Hepatocyte (in vitro differentiated cells): ENCODE results near the gene DEGS2. TPM values are rescaled to one million over a fixed set of nuclear protein-coding genes. Genes with fewer than 3 reads are reported as not detected.

Source experiments
- DNase-seq: peaks from one replicate; pipeline ENCODE4 v3.0.0-alpha.2; 2016; ENCODE audit warnings: low spot score
- H2AFZ ChIP-seq: fragments of 200-600 bp; sonication (generic); 2 replicates; pipeline ENCODE4 v1.6.0; 2016; ENCODE audit warnings: antibody characterized with exemption, mild to moderate bottlenecking
- H3K27ac ChIP-seq: fragments of 200-600 bp; sonication (generic); 2 replicates; pipeline ENCODE4 v1.5.1; 2016; ENCODE audit warnings: mild to moderate bottlenecking
- H3K27me3 ChIP-seq: fragments of 200-600 bp; sonication (generic); 2 replicates; pipeline ENCODE4 v1.6.1; 2016
- H3K36me3 ChIP-seq: fragments of 200-600 bp; sonication (generic); replicated peaks from 2 replicates; pipeline ENCODE4 v1.5.1; 2016; ENCODE audit warnings: low read depth; ENCODE audit not compliant: insufficient read depth
- H3K4me1 ChIP-seq: fragments of 200-600 bp; sonication (generic); 2 replicates; pipeline ENCODE4 v1.5.1; 2016; ENCODE audit warnings: mild to moderate bottlenecking, moderate library complexity; ENCODE audit not compliant: insufficient read depth
- H3K4me2 ChIP-seq: fragments of 200-600 bp; sonication (generic); 2 replicates; pipeline ENCODE4 v1.6.0; 2016
- H3K4me3 ChIP-seq: fragments of 200-600 bp; sonication (generic); 2 replicates; pipeline ENCODE4 v1.5.1; 2016; ENCODE audit warnings: mild to moderate bottlenecking
- H3K79me2 ChIP-seq: fragments of 200-600 bp; sonication (generic); 2 replicates; pipeline ENCODE4 v1.6.0; 2017; ENCODE audit warnings: mild to moderate bottlenecking
- H3K9me2 ChIP-seq: fragments of 200-600 bp; sonication (generic); replicated peaks from 2 replicates; pipeline ENCODE4 v1.6.0; 2017; ENCODE audit warnings: mild to moderate bottlenecking; ENCODE audit not compliant: insufficient read depth
- H3K9me3 ChIP-seq: fragments of 200-600 bp; sonication (generic); 2 replicates; pipeline ENCODE4 v1.5.1; 2016; ENCODE audit warnings: low read depth, mild to moderate bottlenecking
- H4K20me1 ChIP-seq: fragments of 200-600 bp; sonication (generic); 2 replicates; pipeline ENCODE4 v1.6.0; 2016; ENCODE audit warnings: mild to moderate bottlenecking; ENCODE audit not compliant: insufficient read depth, poor library complexity, severe bottlenecking
- EZH2 ChIP-seq: fragments of 200-600 bp; sonication (generic); IDR thresholded peaks from 2 replicates; pipeline ENCODE4 v1.6.1; 2016; ENCODE audit warnings: antibody characterized with exemption, mild to moderate bottlenecking, borderline replicate concordance
- EZH2phosphoT487 ChIP-seq: fragments of 200-600 bp; sonication (generic); IDR thresholded peaks from one replicate; pipeline ENCODE4 v1.6.1; 2018; ENCODE audit warnings: antibody characterized with exemption, mild to moderate bottlenecking, low read depth, moderate library complexity; ENCODE audit not compliant: unreplicated experiment, severe bottlenecking
- WGBS: methylation state at CpG from one replicate; pipeline ENCODE4 v1.1.6; 2016; ENCODE audit warnings: low lambda C conversion rate; ENCODE audit errors: missing lambda C conversion rate; 5-methylcytosine and 5-hydroxymethylcytosine counted together
- polyA plus RNA-seq: library from polyadenylated mRNA; unstranded; fragments of >200 nt; fragmentation: Nextera tagmentation; extraction: Ambion mirVana; gene quantifications from 2 replicates; pipeline ENCODE4 v1.2.1, GENCODE V29; 2016
- total RNA-seq: library from RNA; depleted of rRNA; stranded (reverse); fragments of >200 nt; gene quantifications from 2 replicates; pipeline ENCODE4 v1.2.3, GENCODE V29; 2014
- TF ChIP-seq, protein P1 (sequence below): fragments of 200-600 bp; sonication (generic); IDR thresholded peaks from 2 replicates; pipeline ENCODE4 v1.5.1; 2016; ENCODE audit warnings: antibody characterized with exemption, mild to moderate bottlenecking; ENCODE audit not compliant: poor library complexity

DEGS2 gene
- total and polyA plus RNA-seq, 2 experiments from 2014 or later = 5.3 to 7.7 TPM

GRCh38 chr14:100150932-100151587 is 8.4 kb downstream of the DEGS2 start:
- H3K9me2 ChIP-seq = no peaks in the 10 kb centered on the region
- H3K36me3 ChIP-seq = no peaks in the 10 kb centered on the region
- H4K20me1 ChIP-seq = no peaks in the 10 kb centered on the region
- H3K4me3 ChIP-seq = no peak overlapping the region
- H3K4me2 ChIP-seq = no peak overlapping the region
- peaks cover 15% of the 10 kb centered on the region for H3K4me1 ChIP-seq
- TF ChIP-seq, protein P1, sequence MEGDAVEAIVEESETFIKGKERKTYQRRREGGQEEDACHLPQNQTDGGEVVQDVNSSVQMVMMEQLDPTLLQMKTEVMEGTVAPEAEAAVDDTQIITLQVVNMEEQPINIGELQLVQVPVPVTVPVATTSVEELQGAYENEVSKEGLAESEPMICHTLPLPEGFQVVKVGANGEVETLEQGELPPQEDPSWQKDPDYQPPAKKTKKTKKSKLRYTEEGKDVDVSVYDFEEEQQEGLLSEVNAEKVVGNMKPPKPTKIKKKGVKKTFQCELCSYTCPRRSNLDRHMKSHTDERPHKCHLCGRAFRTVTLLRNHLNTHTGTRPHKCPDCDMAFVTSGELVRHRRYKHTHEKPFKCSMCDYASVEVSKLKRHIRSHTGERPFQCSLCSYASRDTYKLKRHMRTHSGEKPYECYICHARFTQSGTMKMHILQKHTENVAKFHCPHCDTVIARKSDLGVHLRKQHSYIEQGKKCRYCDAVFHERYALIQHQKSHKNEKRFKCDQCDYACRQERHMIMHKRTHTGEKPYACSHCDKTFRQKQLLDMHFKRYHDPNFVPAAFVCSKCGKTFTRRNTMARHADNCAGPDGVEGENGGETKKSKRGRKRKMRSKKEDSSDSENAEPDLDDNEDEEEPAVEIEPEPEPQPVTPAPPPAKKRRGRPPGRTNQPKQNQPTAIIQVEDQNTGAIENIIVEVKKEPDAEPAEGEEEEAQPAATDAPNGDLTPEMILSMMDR = no peak
- TF ChIP-seq EZH2 (no peak), EZH2phosphoT487 (no peak)
- H3K79me2 ChIP-seq = no peaks in the 10 kb centered on the region
- no peaks in the 10 kb centered on the region for H3K9me3 ChIP-seq
- no peaks in the 10 kb centered on the region for H3K27me3 ChIP-seq
- no peak overlapping the region for H2AFZ ChIP-seq
- H3K27ac ChIP-seq = no peak overlapping the region
- no peak for DNase-seq
- WGBS = 91% methylated on average over 12 of the region's 12 CpGs

GRCh38 chr14:100149851-100150611 is 9.4 kb downstream of the DEGS2 start:
- no peaks in the 10 kb centered on the region for H3K9me2 ChIP-seq
- no peak for DNase-seq
- 72% methylated on average over 12 of the region's 21 CpGs for WGBS
- no peaks in the 10 kb centered on the region for H4K20me1 ChIP-seq
- no peak for TF ChIP-seq EZH2
- TF ChIP-seq, protein P1 = no peak
- no peaks in the 10 kb centered on the region for H3K79me2 ChIP-seq
- H3K27me3 ChIP-seq = no peaks in the 10 kb centered on the region
- peaks cover 14% of the 10 kb centered on the region for H3K4me1 ChIP-seq
- no peak overlapping the region for H2AFZ ChIP-seq
- no peaks in the 10 kb centered on the region for H3K36me3 ChIP-seq
- no peaks in the 10 kb centered on the region for H3K9me3 ChIP-seq
- H3K4me3 ChIP-seq = no peak overlapping the region
- no peak overlapping the region for H3K4me2 ChIP-seq
- H3K27ac ChIP-seq = no peak overlapping the region

GRCh38 chr14:100148837-100149731 is 10.4 kb downstream of the DEGS2 start:
- WGBS = 97% methylated on average over 56 of the region's 58 CpGs
- no peak for TF ChIP-seq EZH2
- no peak for TF ChIP-seq EZH2phosphoT487
- peaks cover 23% of the 10 kb centered on the region for H3K4me1 ChIP-seq
- no peaks in the 10 kb centered on the region for H4K20me1 ChIP-seq
- H3K9me3 ChIP-seq = no peaks in the 10 kb centered on the region
- no peak overlapping the region for H2AFZ ChIP-seq
- DNase-seq = no peak
- H3K79me2 ChIP-seq = no peaks in the 10 kb centered on the region
- no peaks in the 10 kb centered on the region for H3K36me3 ChIP-seq
- no peak overlapping the region for H3K4me2 ChIP-seq
- H3K27ac ChIP-seq = no peak overlapping the region
- H3K4me3 ChIP-seq = no peak overlapping the region
- no peaks in the 10 kb centered on the region for H3K27me3 ChIP-seq
- no peaks in the 10 kb centered on the region for H3K9me2 ChIP-seq
